Endothelial cell (in vitro differentiated cells): ENCODE measurements around the gene NPIPB6. TPM values are rescaled to one million over a fixed set of nuclear protein-coding genes. Genes with fewer than 3 reads are reported as not detected.

Source experiments
- DNase-seq: peaks from one replicate; pipeline ENCODE4 v3.0.0; 2021; ENCODE audit warnings: low spot score
- H3K27ac Mint-ChIP-seq: one replicate; pipeline ENCODE4 v1.8.0; 2021; ENCODE audit warnings: mixed read lengths, inconsistent platforms; ENCODE audit not compliant: unreplicated experiment
- H3K27me3 Mint-ChIP-seq: one replicate; pipeline ENCODE4 v1.8.0; 2021; ENCODE audit warnings: mild to moderate bottlenecking, moderate library complexity, mixed read lengths, inconsistent platforms; ENCODE audit not compliant: unreplicated experiment
- H3K36me3 Mint-ChIP-seq: one replicate; pipeline ENCODE4 v1.8.0; 2021; ENCODE audit warnings: mild to moderate bottlenecking, low read depth, mixed read lengths, inconsistent platforms; ENCODE audit not compliant: unreplicated experiment
- H3K4me1 Mint-ChIP-seq: one replicate; pipeline ENCODE4 v1.8.0; 2021; ENCODE audit warnings: mild to moderate bottlenecking, mixed read lengths, inconsistent platforms; ENCODE audit not compliant: unreplicated experiment
- H3K4me3 Mint-ChIP-seq: one replicate; pipeline ENCODE4 v1.8.0; 2021; ENCODE audit warnings: mild to moderate bottlenecking, mixed read lengths, inconsistent platforms; ENCODE audit not compliant: unreplicated experiment
- H3K9me3 Mint-ChIP-seq: one replicate; pipeline ENCODE4 v1.8.0; 2021; ENCODE audit warnings: mixed read lengths, inconsistent platforms; ENCODE audit not compliant: unreplicated experiment
- total RNA-seq: library from RNA; stranded (reverse); fragmentation: NEBNext Ultra II Directional; extraction: Animal tissue kit (Norgen Biotek cat#: 25700); gene quantifications from one replicate; pipeline ENCODE4 v1.2.1, GENCODE V29; 2021; ENCODE audit not compliant: unreplicated experiment
- TF ChIP-seq, protein P1 (sequence below): fragments of 200-600 bp; sonication (generic); IDR thresholded peaks from one replicate; pipeline ENCODE4 v1.5.0; 2021; ENCODE audit warnings: antibody characterized with exemption; ENCODE audit not compliant: unreplicated experiment

Gene NPIPB6
- total RNA-seq, 1 donor from 2014 or later: 1.5 TPM

DNA sequence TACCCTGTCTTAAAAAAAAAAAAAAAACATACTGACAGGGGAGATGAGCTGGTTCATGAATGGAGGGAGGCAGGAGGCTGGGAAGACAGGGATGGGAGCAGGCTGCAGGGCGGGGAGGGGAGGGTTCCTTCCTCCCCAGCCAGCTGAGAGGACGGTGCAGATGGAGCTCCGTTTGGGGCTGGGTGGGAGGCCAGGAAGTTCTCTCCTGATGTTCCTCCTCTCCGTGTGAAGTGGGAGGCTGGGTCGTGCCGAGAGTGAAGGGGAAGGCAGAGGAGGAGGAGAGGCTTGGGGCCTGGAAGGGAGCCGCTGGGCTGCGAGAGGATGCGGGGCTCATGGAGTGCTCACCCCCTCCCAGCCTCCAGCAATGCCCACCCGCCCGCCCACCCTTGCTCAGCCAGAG lies 49.7 kb downstream of the NPIPB6 start:
- no peak for DNase-seq
- TF ChIP-seq, protein P1, sequence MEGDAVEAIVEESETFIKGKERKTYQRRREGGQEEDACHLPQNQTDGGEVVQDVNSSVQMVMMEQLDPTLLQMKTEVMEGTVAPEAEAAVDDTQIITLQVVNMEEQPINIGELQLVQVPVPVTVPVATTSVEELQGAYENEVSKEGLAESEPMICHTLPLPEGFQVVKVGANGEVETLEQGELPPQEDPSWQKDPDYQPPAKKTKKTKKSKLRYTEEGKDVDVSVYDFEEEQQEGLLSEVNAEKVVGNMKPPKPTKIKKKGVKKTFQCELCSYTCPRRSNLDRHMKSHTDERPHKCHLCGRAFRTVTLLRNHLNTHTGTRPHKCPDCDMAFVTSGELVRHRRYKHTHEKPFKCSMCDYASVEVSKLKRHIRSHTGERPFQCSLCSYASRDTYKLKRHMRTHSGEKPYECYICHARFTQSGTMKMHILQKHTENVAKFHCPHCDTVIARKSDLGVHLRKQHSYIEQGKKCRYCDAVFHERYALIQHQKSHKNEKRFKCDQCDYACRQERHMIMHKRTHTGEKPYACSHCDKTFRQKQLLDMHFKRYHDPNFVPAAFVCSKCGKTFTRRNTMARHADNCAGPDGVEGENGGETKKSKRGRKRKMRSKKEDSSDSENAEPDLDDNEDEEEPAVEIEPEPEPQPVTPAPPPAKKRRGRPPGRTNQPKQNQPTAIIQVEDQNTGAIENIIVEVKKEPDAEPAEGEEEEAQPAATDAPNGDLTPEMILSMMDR: no peak
- peaks cover 6% of the 10 kb centered on the region for H3K36me3 Mint-ChIP-seq
- H3K4me1 Mint-ChIP-seq: peaks cover 3% of the 10 kb centered on the region
- peaks cover 5% of the 10 kb centered on the region for H3K27me3 Mint-ChIP-seq
- H3K27ac Mint-ChIP-seq: no peak overlapping the region
- no peak overlapping the region for H3K4me3 Mint-ChIP-seq
- no peaks in the 10 kb centered on the region for H3K9me3 Mint-ChIP-seq

DNA sequence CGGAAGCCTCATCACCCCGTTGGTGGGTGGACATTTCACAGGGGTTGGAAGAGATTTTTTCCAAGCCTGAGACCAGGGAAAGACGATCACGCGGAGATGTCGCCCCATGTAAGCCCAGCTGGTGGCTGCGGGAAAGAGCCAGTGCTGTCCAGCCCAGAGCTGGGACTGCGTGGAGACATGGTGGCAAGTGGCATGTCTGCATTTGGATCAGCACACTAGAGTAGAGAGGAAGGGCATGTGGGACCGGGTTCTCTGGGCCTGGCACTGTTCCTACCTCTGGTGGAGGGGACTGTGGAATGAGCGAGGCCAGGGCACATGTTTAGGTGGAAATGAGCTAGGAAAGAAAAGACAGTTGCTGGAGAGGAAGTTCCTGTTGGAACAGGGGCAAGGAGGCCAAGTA lies 51.0 kb downstream of the NPIPB6 start:
- Mint-ChIP-seq H3K4me3 (no peak overlapping the region), H3K4me1 (peaks cover 3% of the 10 kb centered on the region), H3K27me3 (peaks cover 4% of the 10 kb centered on the region), H3K27ac (no peak overlapping the region), H3K9me3 (no peaks in the 10 kb centered on the region), H3K36me3 (peaks cover 4% of the 10 kb centered on the region)
- TF ChIP-seq, protein P1: no peak
- DNase-seq: no peak

DNA sequence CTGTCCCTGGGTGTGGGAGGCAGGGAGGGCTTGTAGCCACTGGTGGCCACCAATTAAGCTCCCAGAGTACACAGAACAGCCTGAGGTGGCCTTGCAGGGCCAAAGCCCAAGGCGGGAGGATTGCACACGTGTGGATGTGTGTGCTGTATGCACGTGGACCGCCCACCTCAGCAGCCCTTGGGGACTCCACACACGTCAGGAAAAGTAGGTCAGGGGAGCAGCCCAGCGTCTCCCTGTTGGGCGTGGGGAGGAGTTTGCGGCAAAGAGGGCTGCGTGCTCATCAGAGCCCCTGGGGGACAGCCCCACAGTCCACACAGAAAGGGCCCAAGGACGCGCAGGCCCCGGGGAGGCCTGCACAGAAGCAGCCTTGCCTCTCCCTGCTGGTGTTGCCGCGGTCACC lies 51.4 kb downstream of the NPIPB6 start:
- no peak overlapping the region for H3K4me3 Mint-ChIP-seq
- no peak overlapping the region for H3K27ac Mint-ChIP-seq
- no peak for DNase-seq
- peaks cover 3% of the 10 kb centered on the region for H3K4me1 Mint-ChIP-seq
- H3K27me3 Mint-ChIP-seq: peaks cover 4% of the 10 kb centered on the region
- TF ChIP-seq, protein P1: no peak
- peaks cover 4% of the 10 kb centered on the region for H3K36me3 Mint-ChIP-seq
- H3K9me3 Mint-ChIP-seq: no peaks in the 10 kb centered on the region

DNA sequence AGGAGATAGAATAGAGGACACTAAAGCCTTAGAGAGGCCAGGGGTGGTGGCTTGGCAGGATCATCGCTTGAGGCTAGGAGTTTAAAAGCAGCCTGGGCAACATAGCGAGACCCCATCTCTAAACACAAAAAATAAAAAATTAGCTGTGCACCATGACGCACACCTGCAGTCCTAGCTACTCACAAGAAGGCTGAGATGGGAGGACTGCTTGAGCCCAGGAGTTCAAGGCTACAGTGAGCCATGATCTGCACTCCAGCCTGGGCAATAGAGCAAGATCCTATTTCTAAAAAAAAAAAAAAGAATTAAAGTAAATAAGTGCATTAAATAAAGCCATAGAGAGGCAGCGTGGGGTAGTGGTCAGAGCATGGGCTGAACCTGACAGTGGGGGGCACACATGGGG lies 51.9 kb downstream of the NPIPB6 start:
- Mint-ChIP-seq H3K27me3 (peaks cover 4% of the 10 kb centered on the region), H3K9me3 (no peaks in the 10 kb centered on the region), H3K4me3 (no peak overlapping the region), H3K36me3 (peaks cover 4% of the 10 kb centered on the region), H3K4me1 (peaks cover 3% of the 10 kb centered on the region), H3K27ac (no peak overlapping the region)
- TF ChIP-seq, protein P1: no peak
- DNase-seq: no peak

DNA sequence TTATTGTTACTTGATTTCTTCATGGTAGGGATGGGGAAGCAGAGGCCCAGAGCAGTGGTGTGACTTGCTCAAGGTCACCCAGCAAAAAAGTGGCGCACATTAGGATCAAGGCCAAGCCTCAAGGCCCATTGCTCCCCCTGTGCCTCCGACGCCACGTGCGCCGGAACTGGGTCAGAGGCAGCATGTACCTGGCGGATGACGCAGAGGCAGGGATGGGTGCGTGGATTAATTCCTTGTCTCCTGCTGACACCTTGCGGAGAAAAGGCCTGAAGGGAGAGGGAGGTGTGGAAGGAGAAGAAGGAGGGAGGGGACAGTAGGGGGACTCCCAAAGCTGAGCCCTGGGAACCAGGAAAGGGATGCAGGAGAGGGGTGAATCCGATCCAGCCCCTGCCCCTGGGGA lies 52.5 kb downstream of the NPIPB6 start:
- Mint-ChIP-seq H3K4me1 (peaks cover 3% of the 10 kb centered on the region), H3K36me3 (peaks cover 4% of the 10 kb centered on the region), H3K27ac (no peak overlapping the region), H3K9me3 (no peaks in the 10 kb centered on the region), H3K27me3 (peaks cover 4% of the 10 kb centered on the region), H3K4me3 (no peak overlapping the region)
- TF ChIP-seq, protein P1: no peak
- no peak for DNase-seq
